Smooth muscle cell (in vitro differentiated cells): ENCODE results near the gene STK11. TPM values are rescaled to one million over a fixed set of nuclear protein-coding genes. Genes with fewer than 3 reads are reported as not detected.
A peak's percentile ranks its signal among the peaks of the same experiment; 100 is the strongest.

Source experiments
- DNase-seq: peaks from one replicate; lab custom pipeline; 2025; ENCODE audit not compliant: unreplicated experiment; lab: John Stamatoyannopoulos, UW
- H2AFZ ChIP-seq: fragments of 200-600 bp; sonication (generic); 2 replicates; pipeline ENCODE4 v1.6.0; 2016; ENCODE audit warnings: antibody characterized with exemption, low read depth, mild to moderate bottlenecking
- H3F3A ChIP-seq: fragments of 200-600 bp; sonication (generic); 2 replicates; pipeline ENCODE4 v1.6.0; 2017; ENCODE audit warnings: antibody characterized with exemption, low read depth
- H3K27ac ChIP-seq: fragments of 200-600 bp; sonication (generic); 2 replicates; pipeline ENCODE4 v1.5.1; 2016; ENCODE audit warnings: low read depth, mild to moderate bottlenecking
- H3K27me3 ChIP-seq: fragments of 200-600 bp; sonication (generic); 2 replicates; pipeline ENCODE4 v1.6.1; 2016; ENCODE audit warnings: low read depth, mild to moderate bottlenecking
- H3K36me3 ChIP-seq: fragments of 200-600 bp; sonication (generic); 2 replicates; pipeline ENCODE4 v1.5.1; 2016; ENCODE audit warnings: low read depth
- H3K4me1 ChIP-seq: fragments of 200-600 bp; sonication (generic); 2 replicates; pipeline ENCODE4 v1.5.1; 2016; ENCODE audit warnings: low read depth
- H3K4me2 ChIP-seq: fragments of 200-600 bp; sonication (generic); 2 replicates; pipeline ENCODE4 v1.6.0; 2016; ENCODE audit warnings: mild to moderate bottlenecking
- H3K4me3 ChIP-seq: fragments of 200-600 bp; sonication (generic); 2 replicates; pipeline ENCODE4 v1.5.1; 2016; ENCODE audit warnings: mild to moderate bottlenecking
- H3K79me2 ChIP-seq: fragments of 200-600 bp; sonication (generic); 2 replicates; pipeline ENCODE4 v1.6.0; 2016; ENCODE audit warnings: low read depth, mild to moderate bottlenecking
- H3K9ac ChIP-seq: fragments of 200-600 bp; sonication (generic); 2 replicates; pipeline ENCODE4 v1.6.0; 2016; ENCODE audit warnings: low read depth
- H3K9me3 ChIP-seq: fragments of 200-600 bp; sonication (generic); replicated peaks from 2 replicates; pipeline ENCODE4 v1.5.1; 2016; ENCODE audit warnings: low read depth
- H4K20me1 ChIP-seq: fragments of 200-600 bp; sonication (generic); 2 replicates; pipeline ENCODE4 v1.6.0; 2016; ENCODE audit warnings: low read depth
- CTCF ChIP-seq: fragments of 200-600 bp; sonication (generic); IDR thresholded peaks from 2 replicates; pipeline ENCODE4 v1.5.1; 2017; ENCODE audit warnings: borderline replicate concordance, mild to moderate bottlenecking, antibody characterized with exemption; ENCODE audit not compliant: insufficient read depth, poor library complexity, severe bottlenecking
- WGBS: methylation state at CpG from one replicate; pipeline ENCODE4 v1.1.7; 2016; ENCODE audit warnings: low lambda C conversion rate; 5-methylcytosine and 5-hydroxymethylcytosine counted together
- polyA plus RNA-seq: library from polyadenylated mRNA; unstranded; fragments of >200 nt; fragmentation: Nextera tagmentation; extraction: Ambion mirVana; gene quantifications from 2 replicates; pipeline ENCODE4 v1.2.1, GENCODE V29; 2016
- total RNA-seq: library from RNA; depleted of rRNA; stranded (reverse); fragments of >200 nt; gene quantifications from 2 replicates; pipeline ENCODE4 v1.2.3, GENCODE V29; 2014

The STK11 gene
- total and polyA plus RNA-seq, 2 experiments from 2014 or later = 23.6 to 62.3 TPM

- peaks cover 27% of the 10 kb centered on the region for H3F3A ChIP-seq
- no peaks in the 10 kb centered on the region for H3K36me3 ChIP-seq
- peaks cover 10% of the 10 kb centered on the region for H3K4me1 ChIP-seq
- H2AFZ ChIP-seq = no peak overlapping the region
- H3K27me3 ChIP-seq = no peaks in the 10 kb centered on the region
- H3K4me3 ChIP-seq = no peak overlapping the region
- peaks cover 4% of the 10 kb centered on the region for H3K79me2 ChIP-seq
- H3K9me3 ChIP-seq = no peaks in the 10 kb centered on the region
- H4K20me1 ChIP-seq = peaks cover 49% of the 10 kb centered on the region
- 96% methylated on average over 26 of the region's 43 CpGs for WGBS
- no peak for TF ChIP-seq CTCF
- H3K27ac ChIP-seq = no peak overlapping the region
- DNase-seq = no peak
- H3K4me2 ChIP-seq = no peak overlapping the region
- H3K9ac ChIP-seq = no peak overlapping the region
Measured at GRCh38 chr19:1234955-1235380, 29.4 kb downstream of the STK11 start.

- no peaks in the 10 kb centered on the region for H3K36me3 ChIP-seq
- peak overlapping the region; percentile 95 for H3K4me2 ChIP-seq
- peak overlapping the region; percentile 27 for H3K27ac ChIP-seq
- 71% methylated on average over 39 of the region's 39 CpGs for WGBS
- peaks cover 4% of the 10 kb centered on the region for H3K79me2 ChIP-seq
- H3K9ac ChIP-seq = no peak overlapping the region
- H3F3A ChIP-seq = peaks cover 27% of the 10 kb centered on the region
- no peak for TF ChIP-seq CTCF
- H3K4me1 ChIP-seq = peaks cover 10% of the 10 kb centered on the region
- no peak overlapping the region for H2AFZ ChIP-seq
- no peaks in the 10 kb centered on the region for H3K27me3 ChIP-seq
- peak overlapping the region; percentile 64 for H3K4me3 ChIP-seq
- peaks cover 49% of the 10 kb centered on the region for H4K20me1 ChIP-seq
- no peaks in the 10 kb centered on the region for H3K9me3 ChIP-seq
- DNase-seq = no peak
Measured at GRCh38 chr19:1235625-1236538, 30.3 kb downstream of the STK11 start.

GRCh38 chr19:1236576-1236975 is 31.0 kb downstream of the STK11 start:
- Histone ChIP-seq H3K9me3 (no peaks in the 10 kb centered on the region), H3K4me2 (peak overlapping the region; percentile 95), H3K36me3 (no peaks in the 10 kb centered on the region), H3K79me2 (peaks cover 7% of the 10 kb centered on the region), H3K4me3 (peak overlapping the region; percentile 64), H3K27ac (peak overlapping the region; percentile 27), H4K20me1 (peaks cover 48% of the 10 kb centered on the region), H3K4me1 (peaks cover 10% of the 10 kb centered on the region), H2AFZ (no peak overlapping the region), H3K27me3 (no peaks in the 10 kb centered on the region), H3K9ac (peak overlapping the region; percentile 76), H3F3A (peaks cover 27% of the 10 kb centered on the region)
- no peak for TF ChIP-seq CTCF
- WGBS = 27% methylated on average over 18 of the region's 42 CpGs
- no peak for DNase-seq
